ENCODE measurements around the gene ECM1.

The ECM1 gene

GRCh38 chr1:150557065-150557600 is 49.2 kb downstream of the ECM1 start:
- no peak for DNase-seq (ENCODE audit: low read depth in 3 of 3, low spot score in 1 of 3)

DNA sequence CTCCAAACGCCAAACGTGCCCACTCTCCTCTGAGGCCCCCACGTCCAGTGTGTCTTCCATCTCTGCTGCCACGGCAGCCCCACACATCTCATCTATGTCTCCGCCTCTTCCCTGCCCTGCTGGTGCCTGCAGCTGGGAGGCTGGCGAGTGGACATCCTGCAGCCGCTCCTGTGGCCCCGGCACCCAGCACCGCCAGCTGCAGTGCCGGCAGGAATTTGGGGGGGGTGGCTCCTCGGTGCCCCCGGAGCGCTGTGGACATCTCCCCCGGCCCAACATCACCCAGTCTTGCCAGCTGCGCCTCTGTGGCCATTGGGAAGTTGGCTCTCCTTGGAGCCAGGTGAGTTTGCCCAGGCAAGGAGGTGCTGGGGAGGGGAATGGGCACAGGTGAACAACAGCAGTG is 49.9 kb downstream of the ECM1 start:
- DNase-seq (ENCODE audit: low read depth in 3 of 3, low spot score in 1 of 3) = no peak

DNA sequence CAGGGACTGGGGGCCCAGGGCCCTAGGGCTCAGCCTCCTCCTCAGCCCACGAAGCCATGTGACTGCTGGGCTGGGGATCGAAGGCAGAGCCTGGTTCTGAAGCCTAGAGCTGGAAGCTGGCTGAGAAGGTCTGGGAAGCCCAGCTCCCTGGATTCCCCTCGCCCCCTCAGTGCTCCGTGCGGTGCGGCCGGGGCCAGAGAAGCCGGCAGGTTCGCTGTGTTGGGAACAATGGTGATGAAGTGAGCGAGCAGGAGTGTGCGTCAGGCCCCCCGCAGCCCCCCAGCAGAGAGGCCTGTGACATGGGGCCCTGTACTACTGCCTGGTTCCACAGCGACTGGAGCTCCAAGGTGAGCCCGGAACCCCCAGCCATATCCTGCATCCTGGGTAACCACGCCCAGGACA is 50.4 kb downstream of the ECM1 start:
- DNase-seq (ENCODE audit: low read depth in 3 of 3, low spot score in 1 of 3) = no peak

DNA sequence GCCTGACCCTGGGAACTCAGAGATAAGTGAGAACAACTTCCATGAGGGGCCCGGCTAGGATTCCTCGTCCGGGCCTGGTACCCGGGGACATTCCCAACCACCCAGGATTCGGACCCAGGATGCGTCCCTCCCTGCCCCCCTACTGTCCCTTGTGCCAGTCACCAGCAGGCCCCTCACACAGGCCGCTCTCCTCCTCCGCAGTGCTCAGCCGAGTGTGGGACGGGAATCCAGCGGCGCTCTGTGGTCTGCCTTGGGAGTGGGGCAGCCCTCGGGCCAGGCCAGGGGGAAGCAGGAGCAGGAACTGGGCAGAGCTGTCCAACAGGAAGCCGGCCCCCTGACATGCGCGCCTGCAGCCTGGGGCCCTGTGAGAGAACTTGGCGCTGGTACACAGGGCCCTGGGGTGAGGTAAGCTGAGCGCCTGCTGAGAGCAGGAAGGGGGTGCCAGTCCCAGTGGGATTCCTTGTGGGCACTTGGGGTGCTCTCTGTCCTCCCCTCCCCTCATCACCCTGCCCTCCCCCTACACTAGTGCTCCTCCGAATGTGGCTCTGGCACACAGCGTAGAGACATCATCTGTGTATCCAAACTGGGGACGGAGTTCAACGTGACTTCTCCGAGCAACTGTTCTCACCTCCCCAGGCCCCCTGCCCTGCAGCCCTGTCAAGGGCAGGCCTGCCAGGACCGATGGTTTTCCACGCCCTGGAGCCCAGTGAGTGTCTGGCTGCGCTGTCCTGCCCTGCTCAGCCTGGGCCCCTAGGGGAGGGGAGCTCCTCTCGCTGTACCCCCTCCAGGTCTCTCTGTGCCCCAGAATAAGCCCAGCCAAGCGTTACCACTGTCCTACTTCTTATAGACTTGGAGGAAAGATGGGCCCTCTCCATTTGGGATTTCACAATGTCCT is 51.1 kb downstream of the ECM1 start:
- no peak for DNase-seq (ENCODE audit: low read depth in 3 of 3, low spot score in 1 of 3)

DNA sequence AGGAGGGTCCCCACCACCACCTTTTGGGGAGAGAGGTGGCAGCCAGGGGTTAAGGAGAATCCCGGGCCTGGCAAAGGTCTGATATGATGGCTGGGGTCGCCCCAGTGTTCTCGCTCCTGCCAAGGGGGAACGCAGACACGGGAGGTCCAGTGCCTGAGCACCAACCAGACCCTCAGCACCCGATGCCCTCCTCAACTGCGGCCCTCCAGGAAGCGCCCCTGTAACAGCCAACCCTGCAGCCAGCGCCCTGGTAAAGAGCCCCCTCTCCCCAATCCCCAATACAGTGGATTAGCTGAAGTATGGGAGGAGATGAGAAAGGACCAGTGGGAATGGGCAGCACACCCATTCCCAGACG is 51.7 kb downstream of the ECM1 start:
- no peak for DNase-seq (ENCODE audit: low read depth in 3 of 3, low spot score in 1 of 3)

DNA sequence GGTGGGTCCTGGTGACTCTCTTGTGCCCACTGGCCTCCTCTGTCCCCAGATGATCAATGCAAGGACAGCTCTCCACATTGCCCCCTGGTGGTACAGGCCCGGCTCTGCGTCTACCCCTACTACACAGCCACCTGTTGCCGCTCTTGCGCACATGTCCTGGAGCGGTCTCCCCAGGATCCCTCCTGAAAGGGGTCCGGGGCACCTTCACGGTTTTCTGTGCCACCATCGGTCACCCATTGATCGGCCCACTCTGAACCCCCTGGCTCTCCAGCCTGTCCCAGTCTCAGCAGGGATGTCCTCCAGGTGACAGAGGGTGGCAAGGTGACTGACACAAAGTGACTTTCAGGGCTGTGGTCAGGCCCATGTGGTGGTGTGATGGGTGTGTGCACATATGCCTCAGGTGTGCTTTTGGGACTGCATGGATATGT is 52.1 kb downstream of the ECM1 start:
- no peak for DNase-seq (ENCODE audit: low read depth in 3 of 3, low spot score in 1 of 3)

DNA sequence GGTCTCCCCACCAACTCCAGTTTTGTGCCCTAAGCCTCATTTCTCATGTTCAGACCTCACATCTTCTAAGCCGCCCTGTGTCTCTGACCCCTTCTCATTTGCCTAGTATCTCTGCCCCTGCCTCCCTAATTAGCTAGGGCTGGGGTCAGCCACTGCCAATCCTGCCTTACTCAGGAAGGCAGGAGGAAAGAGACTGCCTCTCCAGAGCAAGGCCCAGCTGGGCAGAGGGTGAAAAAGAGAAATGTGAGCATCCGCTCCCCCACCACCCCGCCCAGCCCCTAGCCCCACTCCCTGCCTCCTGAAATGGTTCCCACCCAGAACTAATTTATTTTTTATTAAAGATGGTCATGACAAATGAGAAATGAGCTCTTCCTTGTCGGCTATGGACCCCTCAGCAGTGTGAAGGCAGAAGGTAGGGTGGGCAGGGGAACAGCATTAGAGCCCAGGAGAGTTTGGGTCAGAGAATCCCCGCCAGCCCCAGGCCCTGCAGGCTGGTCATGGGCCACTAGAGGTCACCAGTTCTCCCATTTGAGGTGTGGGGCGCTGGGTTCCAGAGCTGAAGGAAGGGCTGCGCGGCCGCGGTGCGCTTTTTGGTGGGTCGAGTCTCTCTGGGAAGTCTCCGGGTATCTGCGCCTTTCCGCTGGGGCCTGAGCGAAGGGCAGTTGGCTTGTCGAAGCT is 52.8 kb downstream of the ECM1 start:
- peak in 2 of 3 donors; percentile 62 to 77 for DNase-seq (ENCODE audit: low read depth in 3 of 3, low spot score in 1 of 3)

- no peak for DNase-seq (ENCODE audit: low read depth in 3 of 3, low spot score in 1 of 3)
Measured at GRCh38 chr1:150561254-150561973, 53.5 kb downstream of the ECM1 start.

- peak in 2 of 3 donors; percentile 66 to 76 for DNase-seq (ENCODE audit: low read depth in 3 of 3, low spot score in 1 of 3)
Measured at GRCh38 chr1:150561974-150562445, 54.1 kb downstream of the ECM1 start.

- peak in 2 of 3 donors; percentile 55 to 65 for DNase-seq (ENCODE audit: low read depth in 3 of 3, low spot score in 1 of 3)
Measured at GRCh38 chr1:150562446-150563339, 54.8 kb downstream of the ECM1 start.
